Measurements from ENCODE around the gene PDZRN4.
"Not testable (repeated sequence)": the region's sequence is repeated elsewhere in the genome, so short reads cannot be mapped to it uniquely, and the experiment has no call there.

PDZRN4 gene

DNA sequence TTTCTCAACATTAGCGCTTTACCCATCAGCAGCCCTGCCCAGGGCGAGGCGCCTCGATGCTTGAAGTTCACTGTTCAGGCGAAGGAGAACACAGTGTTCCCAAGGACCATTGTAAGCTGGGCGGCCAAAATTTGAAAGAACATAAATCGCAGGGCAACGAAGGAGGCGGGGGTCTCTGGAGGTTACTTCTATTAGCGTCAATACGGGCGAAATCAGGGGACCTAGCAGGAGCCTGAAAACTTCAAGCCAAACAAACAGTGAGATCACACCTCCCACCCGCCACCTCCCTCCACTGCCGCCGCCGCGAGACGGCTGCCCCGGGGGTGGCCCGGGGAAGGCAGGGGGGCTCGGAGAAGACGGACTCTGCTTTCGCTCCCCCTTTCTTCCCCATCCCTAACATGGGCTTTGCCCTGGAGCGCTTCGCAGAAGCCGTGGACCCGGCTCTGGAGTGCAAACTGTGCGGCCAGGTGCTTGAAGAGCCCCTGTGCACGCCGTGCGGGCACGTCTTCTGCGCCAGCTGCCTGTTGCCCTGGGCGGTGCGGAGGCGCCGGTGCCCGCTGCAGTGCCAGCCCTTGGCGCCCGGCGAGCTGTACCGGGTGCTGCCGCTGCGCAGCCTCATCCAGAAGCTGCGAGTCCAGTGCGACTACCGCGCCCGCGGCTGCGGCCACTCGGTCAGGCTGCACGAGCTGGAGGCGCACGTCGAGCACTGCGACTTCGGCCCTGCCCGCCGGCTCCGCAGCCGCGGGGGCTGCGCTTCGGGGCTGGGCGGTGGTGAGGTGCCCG, at the start of gene PDZRN4:
PDZRN4 (plus strand) TSS at position 263 of the 783 bp plus-strand sequence.
- DNase-seq: no peak

DNA sequence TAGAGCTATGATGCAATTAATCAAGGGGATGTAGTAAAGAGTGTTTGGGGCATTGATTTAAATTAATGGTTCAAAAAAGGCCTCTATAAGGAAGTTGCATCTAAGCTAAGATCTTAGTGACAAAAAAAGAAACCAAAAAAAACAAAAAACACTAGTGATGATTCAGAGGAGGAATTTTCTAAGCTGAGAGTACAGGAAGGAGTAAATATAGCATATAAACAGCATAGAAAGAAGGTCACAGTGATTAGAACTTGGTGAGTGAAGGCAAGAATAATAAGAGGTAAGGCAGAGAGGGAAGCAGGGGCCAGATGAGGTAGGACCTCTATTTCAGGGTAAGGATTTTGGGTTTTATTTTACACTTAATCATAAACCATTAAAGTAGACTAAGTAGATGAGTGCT, 48.0 kb upstream of the PDZRN4 start:
- DNase-seq: no peak

DNA sequence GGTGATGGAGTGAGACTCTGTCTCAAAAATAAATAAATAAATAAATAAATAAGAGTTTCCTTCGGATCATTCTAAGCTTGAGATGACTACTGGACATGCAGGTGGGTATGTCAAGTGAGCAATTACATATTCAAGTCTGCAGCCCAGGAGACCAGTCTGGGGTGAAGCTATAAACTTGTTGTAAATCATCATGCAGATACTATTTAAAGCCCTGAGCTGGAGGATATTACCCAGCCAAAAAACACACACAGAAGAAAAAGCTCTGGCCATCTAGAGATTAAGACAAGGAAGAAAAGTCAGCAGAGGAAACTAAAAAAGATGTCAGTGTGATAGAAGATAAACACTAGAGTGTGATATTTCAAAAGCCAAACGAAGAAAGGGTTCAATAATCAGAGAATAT, 47.0 kb upstream of the PDZRN4 start:
- DNase-seq: no peak

- DNase-seq: no peak
These were observed 45.7 kb upstream of the PDZRN4 start for GRCh38 chr12:41142376-41142775.

DNA sequence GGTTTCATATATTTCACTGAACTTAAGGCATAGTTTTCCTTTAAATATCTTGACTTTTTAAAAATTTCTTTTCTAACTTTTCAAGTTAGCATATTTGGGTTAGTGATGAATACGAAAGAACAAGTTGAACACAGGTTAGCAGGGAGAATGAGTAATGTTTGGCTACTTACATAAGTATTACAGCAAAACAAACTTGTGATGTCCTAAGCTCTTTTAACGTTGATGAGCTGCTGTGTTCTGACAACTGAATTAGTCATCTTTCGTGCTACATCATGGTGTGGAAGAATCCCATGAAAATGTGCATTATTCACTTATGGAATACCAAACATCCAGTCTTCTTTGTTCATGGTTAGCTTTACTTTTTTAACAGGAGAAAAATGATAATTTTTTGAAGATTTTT, 36.3 kb upstream of the PDZRN4 start:
- DNase-seq: no peak

- DNase-seq: no peak
These were observed 25.7 kb upstream of the PDZRN4 start for GRCh38 chr12:41162461-41162860.

GRCh38 chr12:41167701-41168100, 20.4 kb upstream of the PDZRN4 start:
- DNase-seq: no peak

DNA sequence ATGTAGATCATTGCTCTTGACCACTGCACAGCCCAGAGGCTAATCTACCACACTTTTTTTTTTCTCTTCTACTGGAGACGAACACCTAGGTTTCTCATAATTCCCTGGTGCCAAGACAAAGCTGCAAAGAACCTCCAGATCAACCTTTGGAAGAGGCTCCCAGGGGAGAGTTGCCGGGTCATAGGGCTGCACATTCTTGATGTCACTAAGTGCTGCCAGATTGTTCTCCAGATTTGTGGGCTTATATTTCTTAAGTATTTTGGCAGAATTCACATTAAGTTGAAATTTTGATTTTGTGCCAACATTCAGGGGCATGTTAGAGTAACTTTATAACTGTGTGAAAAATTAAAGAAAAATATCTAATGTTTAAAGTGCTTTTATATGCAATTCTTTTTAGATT, 13.5 kb upstream of the PDZRN4 start:
- no peak for DNase-seq

DNA sequence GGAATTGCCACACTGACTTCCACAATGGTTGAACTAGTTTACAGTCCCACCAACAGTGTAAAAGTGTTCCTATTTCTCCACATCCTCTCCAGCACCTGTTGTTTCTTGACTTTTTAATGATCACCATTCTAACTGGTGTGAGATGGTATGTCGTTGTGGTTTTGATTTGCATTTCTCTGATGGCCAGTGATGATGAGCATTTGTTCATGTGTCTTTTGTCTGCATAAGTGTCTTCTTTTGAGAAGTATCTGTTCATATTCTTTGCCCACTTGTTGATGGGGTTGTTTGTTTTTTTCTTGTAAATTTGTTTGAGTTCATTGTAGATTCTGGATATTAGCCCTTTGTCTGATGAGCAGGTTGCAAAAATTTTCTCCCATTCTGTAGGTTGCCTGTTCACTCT, 8.6 kb upstream of the PDZRN4 start:
- DNase-seq: not testable (repeated sequence)

GRCh38 chr12:41184864-41185263, 3.3 kb upstream of the PDZRN4 start:
- DNase-seq: no peak

DNA sequence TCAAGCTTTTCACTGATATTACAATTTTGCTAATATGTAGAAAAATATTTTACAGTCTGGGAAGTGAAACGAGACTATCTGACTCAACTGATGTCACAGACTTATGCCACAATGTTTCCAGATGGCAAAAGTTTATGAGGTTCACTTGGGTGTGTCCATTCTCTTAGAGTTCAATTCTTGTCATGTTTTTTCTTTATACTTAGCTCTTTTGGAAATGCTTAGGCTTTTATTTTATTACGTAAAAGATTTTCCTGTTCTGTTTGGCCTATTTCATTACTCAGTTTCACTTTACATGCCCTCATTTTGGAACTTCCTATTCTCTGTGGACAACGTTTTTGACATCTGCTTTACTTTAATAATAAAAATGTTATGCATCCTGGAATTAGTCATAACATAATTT, 2.1 kb upstream of the PDZRN4 start:
- no peak for DNase-seq

DNA sequence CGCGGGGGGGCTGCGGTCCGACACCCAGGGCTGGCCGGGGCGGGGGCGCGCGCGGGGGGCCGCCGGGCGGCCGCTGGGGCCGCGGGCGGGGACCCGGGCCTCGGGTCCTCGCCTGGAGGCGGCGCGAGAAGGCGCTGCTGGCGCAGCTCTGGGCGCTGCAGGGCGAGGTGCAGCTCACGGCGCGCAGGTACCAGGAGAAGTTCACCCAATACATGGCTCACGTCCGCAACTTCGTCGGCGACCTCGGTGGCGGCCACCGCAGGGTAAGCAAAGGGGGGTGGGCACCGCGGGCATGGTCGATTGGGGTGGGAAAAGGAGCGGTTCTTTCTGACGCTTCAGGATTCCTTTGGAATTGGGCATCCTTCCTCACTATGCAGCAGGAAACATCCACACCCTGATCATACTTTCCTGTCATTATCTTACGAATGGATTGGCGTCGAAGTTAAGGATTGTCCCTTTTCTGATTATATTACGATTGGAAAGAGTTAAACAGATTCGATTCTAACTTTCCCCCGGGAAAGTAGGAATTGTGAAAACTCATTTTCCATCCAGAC, 798 bp downstream of the PDZRN4 start:
- DNase-seq: no peak

- DNase-seq: no peak
These were observed 1.5 kb downstream of the PDZRN4 start for GRCh38 chr12:41189395-41190251.

DNA sequence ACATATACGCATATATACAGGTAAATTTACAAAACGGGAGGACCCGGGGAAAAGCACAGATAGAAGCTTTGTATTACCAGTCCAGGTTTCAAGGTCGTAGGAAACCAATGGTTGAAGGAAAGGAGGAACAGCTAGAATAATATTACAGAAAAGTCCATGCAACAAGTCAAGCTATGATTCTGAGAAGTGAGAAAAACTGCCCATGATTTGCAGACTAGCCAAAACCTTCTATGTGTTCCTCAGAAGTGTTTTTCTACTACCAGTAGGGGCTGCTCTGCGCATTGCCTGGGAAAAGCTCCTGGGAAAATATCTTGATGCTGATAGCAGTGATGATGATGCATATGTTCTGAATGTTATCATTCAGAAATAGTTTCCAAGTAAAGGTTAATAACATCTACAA, 2.2 kb downstream of the PDZRN4 start:
- DNase-seq: no peak

DNA sequence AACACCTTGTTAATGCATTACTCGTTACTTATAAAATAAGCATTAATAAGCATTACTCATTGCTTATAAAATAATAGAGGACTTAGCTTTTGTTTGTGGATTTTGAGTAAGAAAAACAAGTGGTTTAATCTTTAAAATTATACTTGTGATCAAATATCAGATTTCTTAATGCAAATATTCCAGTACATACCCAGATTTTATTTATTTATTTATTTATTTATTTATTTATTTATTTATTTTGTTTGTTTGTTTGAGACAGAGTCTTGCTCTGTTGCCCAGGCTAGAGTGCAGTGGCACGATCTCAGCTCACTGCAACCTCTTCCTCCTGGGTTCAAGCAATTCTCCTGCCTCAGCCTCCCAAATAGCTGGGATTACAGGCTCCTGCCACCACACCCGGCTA, 3.4 kb downstream of the PDZRN4 start:
- not testable (repeated sequence) for DNase-seq

- DNase-seq: no peak
These were observed 5.2 kb downstream of the PDZRN4 start for GRCh38 chr12:41193311-41193710.

- DNase-seq: no peak
These were observed 13.9 kb downstream of the PDZRN4 start for GRCh38 chr12:41202051-41202450.

GRCh38 chr12:41205070-41205709, 17.1 kb downstream of the PDZRN4 start:
- DNase-seq: no peak

DNA sequence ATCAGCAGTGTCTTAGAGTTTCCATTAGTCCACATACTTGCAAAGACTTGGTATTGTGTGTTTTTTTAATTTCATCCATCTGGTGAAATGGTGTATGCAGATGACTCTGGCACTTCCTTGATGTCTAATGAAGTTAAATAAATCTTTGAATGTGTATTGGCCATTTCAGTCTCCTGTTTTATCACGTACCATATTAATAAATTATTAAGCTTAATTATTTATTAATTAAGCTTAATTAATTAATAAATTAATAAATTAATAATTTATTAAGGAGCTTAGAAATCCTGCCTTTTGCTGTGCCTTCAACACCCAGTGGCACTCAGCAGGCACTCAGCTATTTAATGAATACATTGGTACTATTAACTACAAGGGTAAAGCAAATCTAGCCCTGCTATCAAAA, 18.2 kb downstream of the PDZRN4 start:
- DNase-seq: no peak

- no peak for DNase-seq
These were observed 23.3 kb downstream of the PDZRN4 start for GRCh38 chr12:41211448-41211847.

DNA sequence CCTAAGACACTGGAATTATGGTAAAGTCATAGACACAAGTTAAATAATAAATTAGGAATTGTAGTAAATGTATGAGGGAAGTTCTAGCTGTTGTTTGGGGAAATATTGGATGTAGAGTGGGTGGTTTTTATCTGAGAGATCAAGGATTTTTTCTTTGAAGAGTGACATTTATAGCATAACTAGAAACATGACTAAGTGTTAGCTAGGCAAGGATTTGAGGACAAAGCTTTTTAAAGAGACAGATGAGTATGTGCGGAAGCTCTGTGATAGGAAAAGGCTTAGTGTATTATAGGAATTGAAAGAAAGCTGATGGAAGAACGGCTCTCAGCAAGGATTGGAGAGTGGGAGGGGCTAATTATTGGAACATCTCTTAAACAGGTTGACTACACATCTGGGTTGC, 24.5 kb downstream of the PDZRN4 start:
- no peak for DNase-seq

DNA sequence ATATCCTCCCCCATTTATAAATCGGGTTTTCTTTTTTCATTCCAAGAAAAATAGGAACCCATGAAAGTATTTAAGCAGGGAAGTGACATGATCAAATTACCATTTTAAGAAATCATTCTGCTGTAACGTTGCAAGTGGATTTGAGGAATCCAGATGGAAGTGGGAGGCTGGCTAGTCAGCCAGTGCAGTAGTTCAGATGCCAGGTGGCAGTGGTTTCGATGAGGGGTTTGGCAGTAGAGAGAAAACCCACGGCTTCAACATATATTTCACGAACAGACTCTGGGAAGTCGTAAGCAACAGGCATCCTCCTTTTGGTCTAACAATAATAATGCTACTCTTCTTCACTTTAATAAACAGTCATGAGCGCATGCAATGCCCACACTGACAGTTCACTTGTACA, 25.0 kb downstream of the PDZRN4 start:
- DNase-seq: no peak

DNA sequence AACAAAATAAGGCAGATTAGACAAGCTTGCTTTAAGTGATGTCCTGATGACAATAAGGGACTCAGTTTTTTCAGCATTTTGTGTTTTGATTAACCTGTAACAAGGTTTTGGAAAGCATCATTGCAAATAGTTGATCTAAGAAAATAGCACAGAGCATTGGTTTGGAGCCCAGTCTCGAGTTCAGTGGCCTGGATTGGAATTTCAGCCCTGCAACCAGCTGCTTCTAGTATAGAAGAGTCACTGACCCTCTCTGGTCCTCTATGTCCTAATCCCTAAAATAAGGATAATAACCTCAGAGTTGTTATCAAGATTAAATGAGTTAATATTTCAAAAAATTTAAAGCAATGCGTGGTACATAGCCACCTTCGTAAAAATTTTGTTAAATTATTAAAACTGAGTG, 25.5 kb downstream of the PDZRN4 start:
- DNase-seq: no peak

All from stimulated activated CD4-positive, alpha-beta T cell treated with anti-CD3 and anti-CD28 coated beads, Interleukin-12 subunit alpha, Interleukin-12 subunit beta, amount 100 ng/mL, for 4 hours (primary cell).